ENCODE data around the gene PTPRG.

The PTPRG gene

GRCh38 chr3:61608072-61608471 is 46.7 kb downstream of the PTPRG start:
- Mint-ChIP-seq H3K36me3 (ENCODE audit: low read depth) (no peaks in the 10 kb centered on the region), H3K27me3 (no peaks in the 10 kb centered on the region), H3K9me3 (no peaks in the 10 kb centered on the region), H3K4me3 (no peak overlapping the region), H3K27ac (no peak overlapping the region), H3K4me1 (ENCODE audit: low read depth) (no peaks in the 10 kb centered on the region)
- intact Hi-C loops (cut with micrococcal nuclease): no loop called here

- no peak overlapping the region for H3K27ac Mint-ChIP-seq
- H3K9me3 Mint-ChIP-seq: no peaks in the 10 kb centered on the region
- intact Hi-C loops (cut with micrococcal nuclease): no loop called here
- no peaks in the 10 kb centered on the region for H3K4me1 Mint-ChIP-seq (ENCODE audit: low read depth)
- no peaks in the 10 kb centered on the region for H3K36me3 Mint-ChIP-seq (ENCODE audit: low read depth)
- no peak overlapping the region for H3K4me3 Mint-ChIP-seq
- no peaks in the 10 kb centered on the region for H3K27me3 Mint-ChIP-seq
Observed at GRCh38 chr3:61608711-61609110, 47.3 kb downstream of the PTPRG start.

GRCh38 chr3:61610316-61610715 is 48.9 kb downstream of the PTPRG start:
- no peaks in the 10 kb centered on the region for H3K9me3 Mint-ChIP-seq
- no peak overlapping the region for H3K27ac Mint-ChIP-seq
- intact Hi-C loops (cut with micrococcal nuclease): no loop called here
- no peak overlapping the region for H3K4me3 Mint-ChIP-seq
- H3K27me3 Mint-ChIP-seq: no peaks in the 10 kb centered on the region
- no peaks in the 10 kb centered on the region for H3K36me3 Mint-ChIP-seq (ENCODE audit: low read depth)
- no peaks in the 10 kb centered on the region for H3K4me1 Mint-ChIP-seq (ENCODE audit: low read depth)

- no peaks in the 10 kb centered on the region for H3K27me3 Mint-ChIP-seq
- no peak overlapping the region for H3K27ac Mint-ChIP-seq
- no peaks in the 10 kb centered on the region for H3K36me3 Mint-ChIP-seq (ENCODE audit: low read depth)
- intact Hi-C loops (cut with micrococcal nuclease): no loop called here
- H3K4me3 Mint-ChIP-seq: no peak overlapping the region
- no peaks in the 10 kb centered on the region for H3K4me1 Mint-ChIP-seq (ENCODE audit: low read depth)
- no peaks in the 10 kb centered on the region for H3K9me3 Mint-ChIP-seq
Observed at GRCh38 chr3:61612211-61613194, 51.1 kb downstream of the PTPRG start.

- Mint-ChIP-seq H3K4me1 (ENCODE audit: low read depth) (no peaks in the 10 kb centered on the region), H3K27me3 (no peaks in the 10 kb centered on the region), H3K9me3 (no peaks in the 10 kb centered on the region), H3K36me3 (ENCODE audit: low read depth) (no peaks in the 10 kb centered on the region), H3K4me3 (no peak overlapping the region), H3K27ac (no peak overlapping the region)
- intact Hi-C loops (cut with micrococcal nuclease): no loop called here
Observed at GRCh38 chr3:61613666-61614065, 52.3 kb downstream of the PTPRG start.

- H3K27ac Mint-ChIP-seq: no peak overlapping the region
- H3K27me3 Mint-ChIP-seq: no peaks in the 10 kb centered on the region
- H3K4me1 Mint-ChIP-seq (ENCODE audit: low read depth): no peaks in the 10 kb centered on the region
- no peak overlapping the region for H3K4me3 Mint-ChIP-seq
- H3K9me3 Mint-ChIP-seq: no peaks in the 10 kb centered on the region
- H3K36me3 Mint-ChIP-seq (ENCODE audit: low read depth): no peaks in the 10 kb centered on the region
- intact Hi-C loops (cut with micrococcal nuclease): no loop called here
Observed at GRCh38 chr3:61615643-61616042, 54.3 kb downstream of the PTPRG start.

- intact Hi-C loops (cut with micrococcal nuclease): no loop called here
- no peaks in the 10 kb centered on the region for H3K36me3 Mint-ChIP-seq (ENCODE audit: low read depth)
- H3K4me3 Mint-ChIP-seq: no peak overlapping the region
- H3K4me1 Mint-ChIP-seq (ENCODE audit: low read depth): no peaks in the 10 kb centered on the region
- no peaks in the 10 kb centered on the region for H3K9me3 Mint-ChIP-seq
- no peaks in the 10 kb centered on the region for H3K27me3 Mint-ChIP-seq
- H3K27ac Mint-ChIP-seq: no peak overlapping the region
Observed at GRCh38 chr3:61616586-61616985, 55.2 kb downstream of the PTPRG start.

- H3K4me3 Mint-ChIP-seq: no peak overlapping the region
- no peaks in the 10 kb centered on the region for H3K27me3 Mint-ChIP-seq
- no peaks in the 10 kb centered on the region for H3K4me1 Mint-ChIP-seq (ENCODE audit: low read depth)
- no peaks in the 10 kb centered on the region for H3K9me3 Mint-ChIP-seq
- intact Hi-C loops (cut with micrococcal nuclease): no loop called here
- H3K27ac Mint-ChIP-seq: no peak overlapping the region
- no peaks in the 10 kb centered on the region for H3K36me3 Mint-ChIP-seq (ENCODE audit: low read depth)
Observed at GRCh38 chr3:61617041-61617440, 55.7 kb downstream of the PTPRG start.

- no peaks in the 10 kb centered on the region for H3K4me1 Mint-ChIP-seq (ENCODE audit: low read depth)
- H3K27me3 Mint-ChIP-seq: no peaks in the 10 kb centered on the region
- intact Hi-C loops (cut with micrococcal nuclease): no loop called here
- no peak overlapping the region for H3K4me3 Mint-ChIP-seq
- no peak overlapping the region for H3K27ac Mint-ChIP-seq
- H3K36me3 Mint-ChIP-seq (ENCODE audit: low read depth): no peaks in the 10 kb centered on the region
- no peaks in the 10 kb centered on the region for H3K9me3 Mint-ChIP-seq
Observed at GRCh38 chr3:61617651-61618050, 56.3 kb downstream of the PTPRG start.

GRCh38 chr3:61618231-61618630 is 56.9 kb downstream of the PTPRG start:
- intact Hi-C loops (cut with micrococcal nuclease): no loop called here
- H3K4me1 Mint-ChIP-seq (ENCODE audit: low read depth): no peaks in the 10 kb centered on the region
- no peaks in the 10 kb centered on the region for H3K36me3 Mint-ChIP-seq (ENCODE audit: low read depth)
- no peaks in the 10 kb centered on the region for H3K9me3 Mint-ChIP-seq
- H3K27ac Mint-ChIP-seq: no peak overlapping the region
- no peaks in the 10 kb centered on the region for H3K27me3 Mint-ChIP-seq
- H3K4me3 Mint-ChIP-seq: no peak overlapping the region

GRCh38 chr3:61618871-61619270 is 57.5 kb downstream of the PTPRG start:
- H3K9me3 Mint-ChIP-seq: no peaks in the 10 kb centered on the region
- intact Hi-C loops (cut with micrococcal nuclease): no loop called here
- H3K27ac Mint-ChIP-seq: no peak overlapping the region
- H3K4me1 Mint-ChIP-seq (ENCODE audit: low read depth): no peaks in the 10 kb centered on the region
- H3K36me3 Mint-ChIP-seq (ENCODE audit: low read depth): no peaks in the 10 kb centered on the region
- no peaks in the 10 kb centered on the region for H3K27me3 Mint-ChIP-seq
- no peak overlapping the region for H3K4me3 Mint-ChIP-seq

GRCh38 chr3:61620073-61620472 is 58.7 kb downstream of the PTPRG start:
- Mint-ChIP-seq H3K36me3 (ENCODE audit: low read depth) (no peaks in the 10 kb centered on the region), H3K4me3 (no peak overlapping the region), H3K9me3 (no peaks in the 10 kb centered on the region), H3K4me1 (ENCODE audit: low read depth) (no peaks in the 10 kb centered on the region), H3K27me3 (no peaks in the 10 kb centered on the region), H3K27ac (no peak overlapping the region)
- intact Hi-C loops (cut with micrococcal nuclease): no loop called here

GRCh38 chr3:61624300-61624699 is 62.9 kb downstream of the PTPRG start:
- H3K27me3 Mint-ChIP-seq: no peaks in the 10 kb centered on the region
- H3K4me1 Mint-ChIP-seq (ENCODE audit: low read depth): no peaks in the 10 kb centered on the region
- H3K36me3 Mint-ChIP-seq (ENCODE audit: low read depth): no peaks in the 10 kb centered on the region
- intact Hi-C loops (cut with micrococcal nuclease): no loop called here
- no peak overlapping the region for H3K4me3 Mint-ChIP-seq
- no peak overlapping the region for H3K27ac Mint-ChIP-seq
- H3K9me3 Mint-ChIP-seq: no peaks in the 10 kb centered on the region

- Mint-ChIP-seq H3K4me3 (no peak overlapping the region), H3K36me3 (ENCODE audit: low read depth) (no peaks in the 10 kb centered on the region), H3K4me1 (ENCODE audit: low read depth) (no peaks in the 10 kb centered on the region), H3K9me3 (no peaks in the 10 kb centered on the region), H3K27me3 (no peaks in the 10 kb centered on the region), H3K27ac (no peak overlapping the region)
- intact Hi-C loops (cut with micrococcal nuclease): no loop called here
Observed at GRCh38 chr3:61625429-61625828, 64.1 kb downstream of the PTPRG start.

- H3K4me3 Mint-ChIP-seq: no peak overlapping the region
- H3K36me3 Mint-ChIP-seq (ENCODE audit: low read depth): no peaks in the 10 kb centered on the region
- H3K27ac Mint-ChIP-seq: no peak overlapping the region
- intact Hi-C loops (cut with micrococcal nuclease): no loop called here
- no peaks in the 10 kb centered on the region for H3K27me3 Mint-ChIP-seq
- no peaks in the 10 kb centered on the region for H3K4me1 Mint-ChIP-seq (ENCODE audit: low read depth)
- H3K9me3 Mint-ChIP-seq: no peaks in the 10 kb centered on the region
Observed at GRCh38 chr3:61626484-61626883, 65.1 kb downstream of the PTPRG start.

All from dendritic cell treated with granulocyte-macrophage colony-stimulating factor and Interleukin-4, amounts not matched to agents 40 ng/mL and 50 ng/mL, for 4 days (primary cell).